ENCODE measurements around the gene CASTOR1.

GRCh38 chr22:30275625-30276024, 13.7 kb downstream of the CASTOR1 start:
- TF ChIP-seq CTCF (IDR thresholded peaks at IDR 0.05; ENCODE audit: low read length): no peak
- TF ChIP-seq EZH2 (IDR thresholded peaks at IDR 0.05; ENCODE audit: borderline replicate concordance, low read length): no peak
